ENCODE measurements around the gene SOCS6.

DNA sequence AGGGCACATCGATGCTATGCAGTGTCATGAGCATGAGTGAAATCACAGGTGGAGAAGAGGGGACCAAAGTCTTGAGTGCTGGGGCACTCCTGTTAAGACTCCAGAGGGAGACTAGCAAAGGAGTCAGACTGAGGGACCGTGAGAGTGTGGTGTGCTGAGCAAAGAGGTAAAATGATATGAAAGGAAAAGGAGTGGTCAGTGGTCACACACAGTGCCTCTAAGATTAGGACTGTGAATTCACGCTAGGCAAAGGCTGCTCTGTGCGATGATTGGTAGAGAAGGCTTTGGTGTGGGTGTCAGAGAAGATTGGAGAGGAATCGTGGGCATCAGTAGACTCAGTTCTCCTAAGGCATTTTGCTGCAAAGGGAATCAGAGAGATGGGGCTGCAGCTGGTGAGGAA, 12.8 kb downstream of the SOCS6 start:
- TF ChIP-seq POLR2A (IDR thresholded peaks at IDR 0.05) (no peak), EP300 (IDR thresholded peaks at IDR 0.05) (no peak), POLR2AphosphoS5 (IDR thresholded peaks at IDR 0.05) (no peak)
- TF ChIP-seq, protein P1, sequence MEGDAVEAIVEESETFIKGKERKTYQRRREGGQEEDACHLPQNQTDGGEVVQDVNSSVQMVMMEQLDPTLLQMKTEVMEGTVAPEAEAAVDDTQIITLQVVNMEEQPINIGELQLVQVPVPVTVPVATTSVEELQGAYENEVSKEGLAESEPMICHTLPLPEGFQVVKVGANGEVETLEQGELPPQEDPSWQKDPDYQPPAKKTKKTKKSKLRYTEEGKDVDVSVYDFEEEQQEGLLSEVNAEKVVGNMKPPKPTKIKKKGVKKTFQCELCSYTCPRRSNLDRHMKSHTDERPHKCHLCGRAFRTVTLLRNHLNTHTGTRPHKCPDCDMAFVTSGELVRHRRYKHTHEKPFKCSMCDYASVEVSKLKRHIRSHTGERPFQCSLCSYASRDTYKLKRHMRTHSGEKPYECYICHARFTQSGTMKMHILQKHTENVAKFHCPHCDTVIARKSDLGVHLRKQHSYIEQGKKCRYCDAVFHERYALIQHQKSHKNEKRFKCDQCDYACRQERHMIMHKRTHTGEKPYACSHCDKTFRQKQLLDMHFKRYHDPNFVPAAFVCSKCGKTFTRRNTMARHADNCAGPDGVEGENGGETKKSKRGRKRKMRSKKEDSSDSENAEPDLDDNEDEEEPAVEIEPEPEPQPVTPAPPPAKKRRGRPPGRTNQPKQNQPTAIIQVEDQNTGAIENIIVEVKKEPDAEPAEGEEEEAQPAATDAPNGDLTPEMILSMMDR (IDR thresholded peaks at IDR 0.05), result no peak
